HG03342 (cell line): ENCODE results near the gene ZYX.
"Not testable (repeated sequence)": the region's sequence is repeated elsewhere in the genome, so short reads cannot be mapped to it uniquely, and the experiment has no call there.

ENCODE experiments used
- ATAC-seq: cut with Tn5 transposase; IDR thresholded peaks from one replicate; pipeline ENCODE4 v1.9.1; 2021; ENCODE audit warnings: mild to moderate bottlenecking, moderate library complexity; ENCODE audit not compliant: unreplicated experiment

The ZYX gene

DNA sequence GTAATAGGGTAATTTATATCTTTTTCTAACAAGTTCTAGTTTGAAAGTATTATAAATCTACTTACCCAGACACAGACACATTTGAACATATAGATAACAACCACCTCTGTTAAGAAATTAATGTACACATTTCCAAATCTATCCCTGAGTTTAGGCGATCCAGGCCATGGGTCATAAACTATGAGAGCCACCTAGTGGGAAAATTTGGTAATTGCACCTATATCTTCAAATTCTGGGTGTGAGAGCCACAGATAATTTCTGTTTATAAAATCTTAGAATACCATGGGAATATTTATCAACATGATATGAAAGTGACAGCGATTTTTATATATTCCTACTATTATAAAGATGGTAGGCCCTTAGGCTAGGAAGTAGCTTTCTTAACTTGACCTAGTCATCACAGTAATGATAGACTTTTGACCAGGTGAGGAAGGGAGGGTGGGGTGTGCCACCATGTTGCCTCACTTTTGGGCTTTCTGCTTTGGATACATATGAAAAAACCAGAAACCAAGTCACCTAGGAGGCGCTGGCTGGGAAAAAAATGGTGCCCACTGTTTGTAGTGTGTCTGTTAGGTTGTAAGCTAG, 35.5 kb downstream of the ZYX start:
- no peak for ATAC-seq

DNA sequence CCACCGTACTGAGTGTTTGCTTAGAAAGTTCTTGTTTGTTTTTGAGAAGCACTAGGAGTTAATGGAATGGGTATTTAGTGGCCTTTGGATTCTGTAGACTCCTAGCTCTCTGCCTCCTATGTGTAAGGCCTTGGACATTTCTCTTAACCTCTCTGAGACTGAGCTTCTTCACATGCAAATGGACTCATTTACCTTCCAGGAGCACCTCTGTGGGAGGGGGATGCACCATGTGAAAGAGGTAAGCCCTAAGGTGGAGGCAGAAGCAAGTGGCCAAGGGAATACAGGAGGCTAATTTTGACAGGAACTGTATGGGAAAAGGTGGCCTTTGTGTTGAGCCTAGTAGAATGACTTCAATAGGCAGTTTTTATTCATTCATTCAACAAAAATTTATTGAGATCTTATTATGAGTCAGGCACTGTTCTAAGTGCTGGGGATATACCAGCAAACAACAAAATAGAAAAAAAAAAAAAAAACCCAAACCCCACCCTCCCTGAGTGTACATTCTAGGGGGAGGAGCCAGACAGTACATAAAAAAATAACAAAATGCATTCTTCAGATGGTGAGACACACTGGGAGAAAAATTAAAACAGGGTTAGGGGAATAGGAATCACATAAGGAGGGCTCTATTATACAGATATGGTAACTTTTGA, 36.7 kb downstream of the ZYX start:
- ATAC-seq = no peak

DNA sequence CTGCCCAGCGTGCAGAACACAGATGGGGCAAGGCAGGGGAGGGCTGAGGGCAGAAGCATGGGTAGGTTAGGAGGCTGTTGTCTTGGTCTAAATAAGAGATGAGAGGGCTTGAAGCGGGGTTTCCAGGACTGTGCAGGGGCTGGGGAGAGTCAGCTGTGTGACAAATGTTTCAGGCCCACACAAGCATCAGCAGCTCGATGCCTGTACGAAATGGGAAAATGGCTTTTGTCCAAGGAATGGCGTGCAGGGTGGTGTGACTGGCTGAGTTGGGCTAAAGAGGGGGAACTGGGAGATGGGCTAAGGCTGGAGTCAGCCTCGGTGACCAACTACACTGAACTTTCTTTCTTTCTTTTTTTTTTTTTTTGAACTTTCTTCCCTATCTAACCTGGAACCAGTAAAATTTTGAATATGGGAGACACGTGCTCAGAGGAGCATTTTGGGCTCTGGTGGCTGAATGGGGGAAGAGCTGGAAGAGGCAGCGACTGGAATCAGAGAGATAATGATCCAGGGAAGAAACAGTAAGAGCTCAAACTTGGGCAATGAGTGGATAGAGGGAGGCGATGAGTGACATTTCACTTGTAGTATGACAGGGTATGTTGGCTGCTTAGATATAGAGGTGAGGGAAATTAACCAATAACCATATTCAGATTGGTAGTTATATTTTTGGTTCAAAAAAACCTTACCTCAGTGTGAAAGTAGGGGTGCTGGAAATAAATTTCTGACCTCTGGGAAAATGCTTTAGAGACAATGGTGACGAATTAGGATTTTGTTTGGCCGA, 37.7 kb downstream of the ZYX start:
- no peak for ATAC-seq

DNA sequence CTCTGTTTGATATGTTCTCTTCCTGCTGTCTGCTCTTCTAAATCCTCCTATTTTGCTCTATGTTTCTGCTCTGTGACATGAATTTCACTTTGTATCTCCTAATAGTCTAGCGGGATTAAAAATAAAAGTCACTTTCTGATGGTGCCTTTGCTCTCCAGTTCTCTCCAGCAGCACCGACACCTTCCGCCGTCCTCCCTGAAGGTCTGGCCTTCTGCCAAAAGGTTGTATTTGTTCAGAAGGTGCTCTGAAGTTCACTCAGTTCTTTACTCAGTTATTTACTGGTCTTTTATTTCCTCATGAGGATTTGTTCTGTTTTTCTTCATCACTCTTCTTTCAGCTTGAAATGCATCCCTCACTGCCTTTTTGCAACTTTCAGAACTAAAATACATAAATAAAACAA, 38.7 kb downstream of the ZYX start:
- ATAC-seq = no peak

DNA sequence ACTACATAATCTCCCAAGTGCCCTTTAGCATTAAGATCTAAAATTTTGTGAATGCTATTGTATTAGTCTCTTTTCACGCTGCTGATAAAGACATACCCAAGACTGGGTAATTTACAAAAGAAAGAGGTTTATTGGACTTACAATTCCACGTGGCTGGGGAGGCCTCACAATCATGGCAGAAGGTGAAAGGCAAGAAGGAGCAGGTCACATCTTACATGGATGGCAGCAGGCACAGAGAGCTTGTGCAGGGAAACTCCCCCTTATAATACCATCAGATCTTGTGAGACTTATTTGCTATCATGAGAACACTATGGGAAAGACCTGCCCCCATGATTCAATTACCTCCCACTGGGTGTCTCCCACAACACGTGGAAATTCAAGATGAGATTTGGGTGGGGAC, 39.5 kb downstream of the ZYX start:
- not testable (repeated sequence) for ATAC-seq

DNA sequence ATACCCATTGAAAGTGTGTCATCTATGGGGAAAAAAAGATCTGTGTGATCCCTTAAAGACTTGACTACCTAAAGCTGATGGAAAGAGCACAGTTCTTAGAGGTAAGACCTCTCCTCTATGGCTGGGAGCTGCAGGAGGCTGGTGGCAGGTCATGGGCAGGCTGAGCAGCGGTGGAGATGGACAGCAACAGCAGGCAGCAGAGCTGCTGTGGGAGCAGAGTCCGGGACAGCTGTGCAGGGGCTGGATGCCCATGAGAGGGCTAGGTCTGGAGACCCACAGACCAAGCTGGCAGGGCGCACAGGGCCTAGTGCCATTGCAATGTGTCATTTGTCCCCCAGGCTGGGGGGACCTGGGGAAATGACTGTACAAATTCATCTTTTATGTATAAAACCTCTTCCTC, 40.9 kb downstream of the ZYX start:
- ATAC-seq = no peak

DNA sequence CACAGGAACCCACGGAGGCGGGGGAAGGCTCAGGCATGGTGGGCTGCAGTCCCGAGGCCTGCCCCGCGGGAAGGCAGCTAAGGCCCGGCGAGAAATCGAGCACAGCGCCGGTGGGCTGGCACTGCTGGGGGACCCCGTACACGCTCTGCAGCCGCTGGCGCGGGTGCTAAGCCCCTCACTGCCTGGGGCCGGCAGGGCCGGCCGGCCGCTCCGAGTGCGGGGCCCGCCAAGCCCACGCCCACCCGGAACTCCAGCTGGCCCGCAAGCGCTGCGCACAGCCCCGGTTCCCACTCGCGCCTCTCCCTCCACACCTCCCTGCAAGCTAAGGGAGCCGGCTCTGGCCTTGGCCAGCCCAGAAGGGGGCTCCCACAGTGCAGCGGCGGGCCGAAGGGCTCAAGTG, 43.3 kb downstream of the ZYX start:
- not testable (repeated sequence) for ATAC-seq

DNA sequence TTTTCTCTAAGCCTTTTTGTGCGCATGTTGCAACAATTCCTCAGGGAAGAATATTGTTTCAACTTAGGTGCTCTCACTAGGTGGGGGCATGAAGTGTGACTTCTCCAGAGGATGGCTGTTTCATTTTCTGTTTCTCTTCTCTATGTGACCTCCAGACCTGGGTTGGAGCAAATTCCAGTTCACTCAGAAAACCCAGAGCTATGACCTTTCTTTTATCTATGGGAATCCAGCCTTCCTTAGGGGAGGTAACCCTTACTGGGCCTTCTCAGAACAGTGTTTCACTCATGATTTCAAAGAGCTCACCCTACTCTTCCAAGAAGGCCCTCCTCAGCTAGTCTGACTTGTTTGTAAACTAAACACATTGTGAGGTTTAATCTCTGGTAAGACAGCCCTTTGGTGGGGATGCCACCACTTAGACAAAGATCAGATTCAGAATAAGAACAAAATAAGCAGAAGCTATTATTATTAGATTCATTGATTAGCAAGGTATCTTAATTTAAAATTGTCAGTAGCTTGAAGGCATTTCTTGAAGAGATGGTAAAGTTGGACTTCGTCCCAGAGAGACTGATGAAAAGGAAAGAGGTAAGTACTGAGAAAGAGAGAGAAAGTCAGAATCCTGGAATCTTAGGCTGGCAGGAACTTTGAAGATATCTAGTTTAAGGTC, 45.5 kb downstream of the ZYX start:
- ATAC-seq = no peak

DNA sequence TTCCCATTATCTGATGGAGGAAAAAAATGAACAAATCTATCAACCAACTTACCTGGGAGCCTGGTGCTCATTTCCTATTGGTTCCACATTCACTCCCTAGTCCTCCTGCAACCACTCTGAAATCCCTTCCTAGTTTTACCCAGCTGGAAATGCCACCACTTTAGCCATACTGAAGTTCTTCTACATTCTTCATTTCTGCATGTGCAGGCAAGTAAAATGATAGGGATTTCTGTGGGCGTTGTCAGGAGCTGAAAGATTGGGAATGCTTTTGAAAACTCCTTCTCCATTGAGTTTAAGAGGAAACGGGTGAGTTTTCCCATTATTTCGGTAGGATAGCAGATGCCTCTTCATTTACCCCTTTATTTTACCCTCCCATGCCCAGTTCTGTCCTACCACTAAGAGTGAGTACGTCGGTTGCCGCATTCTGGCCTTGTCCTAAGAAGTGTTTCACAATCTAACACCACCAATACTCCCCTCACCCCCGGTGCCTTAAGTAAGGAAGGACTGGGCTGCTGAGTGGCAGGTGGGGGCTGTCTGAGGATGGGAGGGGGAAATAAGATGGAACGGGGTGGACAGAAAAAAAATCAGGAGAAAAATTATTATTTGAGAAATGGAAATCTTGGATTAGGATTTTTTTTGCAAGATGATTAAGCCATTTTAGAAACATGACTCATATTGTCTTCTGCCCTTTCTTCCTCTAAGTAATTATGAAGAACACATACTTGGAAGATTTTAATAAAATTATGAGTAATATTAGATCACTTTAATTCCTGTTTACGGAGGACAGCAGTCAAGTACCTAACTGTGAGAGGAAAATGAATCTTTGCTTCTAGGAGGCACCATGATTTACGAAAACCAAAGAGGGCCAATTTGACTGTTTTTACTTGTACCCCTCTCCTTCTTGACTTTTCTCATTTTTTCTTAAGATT, 48.9 kb downstream of the ZYX start:
- no peak for ATAC-seq

DNA sequence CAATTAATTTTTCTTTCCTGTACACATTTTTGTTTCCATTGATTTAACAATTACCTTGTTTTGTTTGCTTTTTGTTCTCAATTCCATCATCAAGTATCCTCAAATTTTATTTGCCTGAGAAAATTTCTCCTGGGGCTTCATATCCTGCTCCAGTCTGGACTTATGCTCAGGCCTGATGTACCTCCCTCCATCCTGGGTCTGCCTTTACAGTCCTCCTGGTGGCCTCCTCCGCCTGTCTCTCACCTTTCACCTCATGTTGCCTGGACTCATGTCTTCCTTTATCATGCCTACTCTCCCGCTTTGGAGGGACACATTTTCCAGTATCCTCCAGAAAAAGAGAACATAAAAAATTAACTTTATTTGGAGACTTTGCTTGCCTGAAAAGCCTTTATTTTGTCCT, 50.0 kb downstream of the ZYX start:
- no peak for ATAC-seq

DNA sequence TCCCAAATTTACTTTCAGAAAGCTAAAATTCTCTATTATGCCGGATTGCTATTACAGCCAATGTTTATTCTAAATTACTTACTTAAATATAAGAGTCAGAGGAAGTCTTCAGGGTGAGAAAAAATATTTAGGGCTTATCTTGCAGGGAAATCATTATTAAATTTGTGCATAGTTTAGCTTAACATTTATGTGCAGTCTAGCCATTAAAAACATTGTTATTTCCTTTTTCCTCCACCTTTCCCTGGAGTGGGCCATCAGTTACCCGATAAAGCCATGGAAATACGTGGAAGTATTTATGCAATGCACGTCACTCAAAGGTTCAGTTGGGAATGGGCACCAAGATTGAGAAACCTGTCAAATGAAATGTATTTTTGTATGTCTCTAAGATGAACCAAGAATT, 52.6 kb downstream of the ZYX start:
- no peak for ATAC-seq

DNA sequence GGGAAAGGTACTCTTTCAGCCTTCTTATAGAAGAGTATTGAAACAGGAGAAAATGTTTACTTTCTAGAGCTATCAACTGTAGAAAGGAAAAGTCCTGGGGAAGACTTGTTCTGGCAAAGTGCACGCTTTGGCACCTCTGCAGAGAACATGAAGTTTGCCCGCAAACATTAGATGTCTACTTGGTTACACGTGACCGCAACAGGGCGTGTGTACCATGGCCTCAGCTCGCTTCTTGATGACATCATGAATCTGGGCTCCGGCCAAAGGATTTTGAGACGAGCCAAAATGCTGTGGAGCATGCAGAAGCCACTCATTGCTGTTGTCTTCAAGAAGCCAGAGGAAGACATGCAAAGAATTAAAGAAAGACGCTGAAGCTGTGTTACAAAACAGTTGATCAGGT, 53.5 kb downstream of the ZYX start:
- no peak for ATAC-seq

DNA sequence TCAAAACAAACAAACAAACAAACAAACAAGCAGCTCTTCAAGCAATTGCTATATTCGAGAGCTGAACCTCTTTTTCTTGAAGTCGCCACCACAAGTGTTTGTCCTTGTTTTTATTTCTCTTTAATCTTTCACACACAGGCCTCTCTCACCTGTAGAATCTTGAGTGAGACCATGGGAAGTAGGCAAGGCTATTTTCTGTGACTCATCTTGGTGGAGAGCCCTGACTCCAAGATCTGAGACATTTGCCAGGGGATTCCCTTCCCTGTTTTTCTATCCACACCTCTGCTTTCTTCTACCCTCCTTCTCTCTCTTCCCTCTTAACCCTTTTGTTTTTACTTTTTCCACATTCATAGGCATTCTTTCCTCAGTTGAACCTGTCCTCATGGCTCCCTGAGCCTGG, 54.1 kb downstream of the ZYX start:
- no peak for ATAC-seq

DNA sequence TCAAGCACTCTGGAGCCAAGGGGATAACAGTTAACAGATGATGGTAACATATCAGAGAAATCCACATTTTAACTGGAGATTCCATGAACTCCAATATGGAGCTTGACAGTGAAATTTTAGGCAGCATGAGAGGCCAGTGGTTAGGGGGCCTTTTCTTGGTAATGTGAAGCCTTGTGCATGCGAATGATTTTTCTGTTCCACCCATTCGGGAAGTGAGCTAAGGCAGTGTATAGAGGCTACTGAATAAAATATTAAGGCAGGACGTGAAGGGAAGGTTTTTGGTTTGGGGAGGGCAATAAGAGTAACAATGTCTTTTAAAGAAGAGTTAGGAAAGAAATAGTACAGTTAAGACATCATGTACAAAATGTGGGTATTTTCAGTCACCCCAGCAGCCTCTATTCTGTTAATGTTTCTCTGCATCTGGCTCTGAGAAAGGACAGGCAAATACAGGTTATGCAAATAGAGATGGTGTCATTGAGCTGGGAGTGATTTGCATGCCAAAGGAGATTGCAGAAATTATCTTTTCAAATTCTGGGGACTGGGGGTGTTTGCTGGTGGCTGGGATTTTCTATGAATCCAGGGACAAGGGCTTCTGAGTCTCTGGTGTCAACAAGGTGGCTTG, 55.3 kb downstream of the ZYX start:
- peak; percentile 96 for ATAC-seq

DNA sequence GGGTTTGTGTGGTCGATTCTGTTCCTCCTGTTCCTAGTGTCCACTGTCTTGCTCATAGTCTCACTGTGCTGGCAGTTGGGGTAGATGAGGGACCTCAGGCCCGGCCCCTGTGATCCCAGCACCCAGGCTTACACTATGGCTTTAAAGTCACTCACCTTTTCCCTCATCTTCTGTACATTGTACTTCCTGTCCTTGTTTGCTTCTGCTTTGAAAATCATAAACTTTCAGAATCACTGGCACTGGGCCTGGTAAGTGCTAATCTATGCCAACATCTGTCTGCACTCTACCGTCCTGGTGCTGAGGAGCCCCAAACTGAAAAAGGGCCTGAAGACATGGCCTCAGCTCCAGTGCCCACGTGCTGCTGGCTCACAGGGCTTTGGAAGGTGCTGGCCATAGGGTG, 56.4 kb downstream of the ZYX start:
- ATAC-seq = no peak

DNA sequence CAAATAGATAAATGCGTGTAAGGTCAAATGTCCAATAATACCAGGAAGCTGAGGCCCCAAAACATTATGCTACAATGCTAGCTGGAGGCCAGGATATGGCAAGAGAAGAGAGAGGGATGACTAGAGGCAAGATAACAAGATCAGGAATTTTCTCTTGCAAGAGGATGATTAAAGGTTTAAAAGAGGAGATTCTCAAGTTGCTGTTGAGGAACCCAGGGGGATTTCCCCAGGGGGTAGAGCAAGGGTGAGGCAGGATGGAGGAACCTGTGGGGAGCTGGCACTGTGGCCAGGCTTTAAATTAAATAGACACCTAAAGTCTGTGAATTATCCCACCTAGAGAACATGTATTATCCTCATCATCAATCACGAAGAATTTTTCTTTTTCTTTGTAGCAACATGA, 58.7 kb downstream of the ZYX start:
- ATAC-seq = no peak
